Dermis blood vessel endothelial cell (primary cell): ENCODE results near the gene AQP2. TPM values are rescaled to one million over a fixed set of nuclear protein-coding genes. Genes with fewer than 3 reads are reported as not detected.

ENCODE experiments used
- DNase-seq: peaks from one replicate; pipeline ENCODE4 v3.0.0; 2010
- total RNA-seq: library from RNA; depleted of rRNA; stranded (reverse); fragments of >200 nt; gene quantifications from 2 replicates; pipeline ENCODE4 v1.2.3, GENCODE V29; 2014

Gene AQP2
- total RNA-seq = not detected in 2 replicates

DNA sequence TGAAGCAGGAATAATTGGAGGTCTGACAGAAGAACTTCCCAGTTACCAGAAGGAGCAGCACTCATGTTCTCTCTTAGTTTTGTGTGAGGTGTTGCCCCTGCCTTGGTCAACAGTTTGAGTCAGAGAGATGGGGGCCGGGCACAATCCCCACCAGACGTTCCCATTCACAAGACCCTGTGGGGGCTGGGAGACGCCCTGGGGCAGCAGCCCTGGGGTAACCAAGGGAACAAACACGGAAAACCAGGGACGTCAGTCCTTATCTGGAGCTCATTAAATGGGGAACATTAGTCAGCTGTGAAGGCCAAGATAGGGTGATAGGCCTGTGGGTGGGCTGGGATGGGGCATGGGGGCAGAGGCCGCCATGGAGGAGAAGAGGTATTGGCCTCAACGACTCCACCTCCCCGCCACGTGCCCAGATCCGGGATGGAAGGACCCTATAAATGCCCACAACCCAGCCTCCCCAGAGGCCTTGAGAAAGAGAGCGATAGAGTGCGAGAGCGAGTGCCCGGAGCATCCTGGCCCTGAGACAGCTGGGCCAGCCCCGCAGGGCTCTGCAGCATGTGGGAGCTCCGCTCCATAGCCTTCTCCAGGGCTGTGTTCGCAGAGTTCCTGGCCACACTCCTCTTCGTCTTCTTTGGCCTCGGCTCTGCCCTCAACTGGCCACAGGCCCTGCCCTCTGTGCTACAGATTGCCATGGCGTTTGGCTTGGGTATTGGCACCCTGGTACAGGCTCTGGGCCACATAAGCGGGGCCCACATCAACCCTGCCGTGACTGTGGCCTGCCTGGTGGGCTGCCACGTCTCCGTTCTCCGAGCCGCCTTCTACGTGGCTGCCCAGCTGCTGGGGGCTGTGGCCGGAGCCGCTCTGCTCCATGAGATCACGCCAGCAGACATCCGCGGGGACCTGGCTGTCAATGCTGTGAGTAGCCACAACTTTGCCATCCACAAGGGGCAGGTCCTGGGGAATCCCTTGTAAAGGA lies at the start of gene AQP2:
Gene AQP2, plus strand, starts transcription at position 465 of the 979 bp plus-strand sequence. Its CDS starts 94 bp downstream, at position 559.
- DNase-seq = no peak

DNA sequence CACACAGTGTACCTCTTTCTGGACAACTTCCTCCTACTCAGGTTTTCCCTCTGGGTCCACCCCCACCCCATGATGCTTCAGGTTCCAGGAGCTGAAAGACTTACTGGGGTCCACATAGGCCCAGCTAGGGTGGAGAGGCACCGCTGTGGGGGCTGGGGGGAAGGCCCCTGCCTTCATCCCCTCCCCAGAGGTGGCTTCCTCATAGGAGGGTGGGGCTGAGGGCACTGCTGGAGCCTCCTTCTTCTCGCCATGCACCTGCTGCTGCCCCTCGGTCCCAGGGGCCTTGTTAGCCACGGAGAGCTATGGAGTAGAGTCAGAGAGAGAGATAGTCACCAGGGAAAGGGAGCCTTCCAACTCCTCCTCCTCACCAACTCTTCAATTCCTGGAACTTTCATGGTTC lies 49.5 kb upstream of the AQP2 start:
- no peak for DNase-seq

GRCh38 chr12:49901986-49902385 lies 48.6 kb upstream of the AQP2 start:
- no peak for DNase-seq

DNA sequence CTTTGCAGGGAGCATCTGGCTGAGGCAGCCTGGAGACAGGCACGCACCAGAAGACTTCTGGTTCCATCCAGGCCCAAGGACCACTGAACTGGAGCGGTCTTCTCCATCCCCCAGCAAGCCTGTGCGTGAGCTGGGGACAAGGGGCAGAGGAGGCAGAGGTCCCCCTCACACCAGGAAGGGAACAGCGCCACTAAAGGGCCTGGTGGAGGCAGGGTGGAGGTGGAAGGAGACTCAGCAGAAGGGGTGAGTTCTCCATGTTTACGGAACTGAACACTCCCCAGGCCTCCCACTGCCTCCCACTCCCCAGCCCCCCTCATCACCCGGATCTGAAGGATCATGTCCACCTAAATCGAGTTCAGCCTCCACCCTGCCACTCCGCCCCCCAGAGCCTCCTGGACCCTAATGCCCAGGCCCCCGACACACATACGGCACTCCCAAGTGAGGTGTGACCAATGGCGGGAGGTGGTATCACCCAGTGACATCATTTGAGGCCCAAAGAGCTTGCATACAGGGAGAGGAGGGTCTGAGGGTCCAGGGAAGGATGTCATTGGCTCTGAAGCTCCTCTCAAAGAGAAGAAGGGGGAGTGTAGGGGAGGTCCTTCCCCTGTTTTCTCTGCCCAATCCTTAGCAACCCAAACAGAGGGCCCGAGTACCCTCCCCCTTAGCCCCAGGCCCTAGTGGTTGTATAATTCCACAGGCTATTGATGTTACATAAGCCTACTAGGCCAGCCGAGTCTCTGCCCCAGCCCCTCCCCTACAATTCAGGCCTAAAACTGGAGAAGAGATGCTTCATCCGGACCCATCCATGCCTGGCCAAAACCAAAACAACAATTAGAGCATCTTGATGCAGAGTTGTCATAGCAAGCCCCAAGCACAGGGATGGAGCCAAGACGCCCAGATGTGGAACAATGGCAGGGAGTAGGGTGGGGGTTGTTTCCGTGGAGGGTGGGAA lies 47.9 kb upstream of the AQP2 start:
- DNase-seq = no peak

GRCh38 chr12:49903351-49903699 lies 47.2 kb upstream of the AQP2 start:
- no peak for DNase-seq

- DNase-seq = peak; percentile 26
Observed at GRCh38 chr12:49903700-49904423, 46.7 kb upstream of the AQP2 start, which contains the start of gene FAIM2. FAIM2 (minus strand) TSS chr12:49903900; CDS start chr12:49903792, 108 bp downstream.

- no peak for DNase-seq
Observed at GRCh38 chr12:49904601-49905000, 45.9 kb upstream of the AQP2 start.

GRCh38 chr12:49905718-49906314 lies 44.7 kb upstream of the AQP2 start:
- no peak for DNase-seq

DNA sequence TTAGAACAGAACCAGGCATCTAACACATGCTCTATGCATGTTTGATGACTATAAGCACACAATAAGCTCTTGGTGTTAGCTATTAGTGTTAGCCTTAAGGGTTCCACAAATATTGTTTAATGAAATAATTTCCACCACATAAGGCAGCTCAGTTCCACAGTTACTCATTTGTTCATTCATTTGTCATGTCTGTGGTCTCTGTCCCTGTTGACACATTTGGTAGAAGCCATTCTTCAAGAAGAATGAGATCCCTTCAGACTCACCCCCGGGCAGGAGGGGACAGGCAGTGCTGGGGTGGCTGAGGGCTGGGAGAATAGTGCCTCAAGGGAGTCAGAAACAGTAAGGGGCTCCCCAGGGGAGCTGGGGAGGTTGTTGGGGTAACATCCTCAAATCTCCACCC lies 43.2 kb upstream of the AQP2 start:
- no peak for DNase-seq

- DNase-seq = no peak
Observed at GRCh38 chr12:49909356-49909755, 41.2 kb upstream of the AQP2 start.

GRCh38 chr12:49909826-49910225 lies 40.7 kb upstream of the AQP2 start:
- DNase-seq = peak; percentile 58

DNA sequence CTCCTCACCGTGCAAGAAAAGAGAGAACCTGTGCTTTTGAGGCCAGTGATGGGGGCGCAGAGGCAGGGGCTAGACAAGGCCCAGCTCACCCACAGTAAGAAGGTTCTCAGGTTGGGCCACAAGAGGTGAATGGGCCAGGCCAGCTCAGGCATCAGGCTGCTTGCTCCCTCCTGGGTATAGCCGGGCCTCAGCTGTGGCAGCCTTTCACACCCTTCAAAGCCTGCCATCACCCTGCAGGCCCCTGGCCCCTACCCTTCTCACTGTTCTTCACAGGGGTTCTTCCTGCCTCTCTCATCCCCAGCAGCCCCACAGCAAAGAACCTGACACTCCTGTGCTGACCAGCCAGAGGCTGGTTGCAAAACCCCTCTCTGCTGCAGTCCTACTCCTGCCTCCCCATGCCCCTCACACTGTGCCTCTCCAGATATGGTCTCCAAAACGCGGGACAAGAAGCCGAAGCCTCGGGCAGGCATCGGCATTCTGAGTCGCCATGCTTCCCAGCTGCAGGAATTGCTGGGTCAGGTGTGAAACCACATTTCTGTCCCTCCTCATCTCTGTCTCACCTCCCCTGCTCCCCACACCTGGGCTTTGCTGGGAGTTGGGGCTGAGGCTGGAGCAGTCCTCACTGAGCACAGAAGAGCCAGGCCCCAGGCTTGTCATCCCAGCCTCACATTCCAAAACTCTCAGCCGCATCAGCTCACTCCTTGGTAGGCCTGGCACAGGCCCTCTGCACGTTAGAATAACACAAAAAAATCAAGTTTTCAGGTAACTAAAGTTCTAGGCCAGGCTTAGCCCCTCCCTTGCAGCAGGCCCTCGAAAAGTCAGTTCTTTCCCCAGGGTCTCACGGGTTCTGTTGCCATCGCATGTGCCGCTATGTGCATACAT lies 40.0 kb upstream of the AQP2 start:
- no peak for DNase-seq

- no peak for DNase-seq
Observed at GRCh38 chr12:49911213-49911605, 39.3 kb upstream of the AQP2 start.

DNA sequence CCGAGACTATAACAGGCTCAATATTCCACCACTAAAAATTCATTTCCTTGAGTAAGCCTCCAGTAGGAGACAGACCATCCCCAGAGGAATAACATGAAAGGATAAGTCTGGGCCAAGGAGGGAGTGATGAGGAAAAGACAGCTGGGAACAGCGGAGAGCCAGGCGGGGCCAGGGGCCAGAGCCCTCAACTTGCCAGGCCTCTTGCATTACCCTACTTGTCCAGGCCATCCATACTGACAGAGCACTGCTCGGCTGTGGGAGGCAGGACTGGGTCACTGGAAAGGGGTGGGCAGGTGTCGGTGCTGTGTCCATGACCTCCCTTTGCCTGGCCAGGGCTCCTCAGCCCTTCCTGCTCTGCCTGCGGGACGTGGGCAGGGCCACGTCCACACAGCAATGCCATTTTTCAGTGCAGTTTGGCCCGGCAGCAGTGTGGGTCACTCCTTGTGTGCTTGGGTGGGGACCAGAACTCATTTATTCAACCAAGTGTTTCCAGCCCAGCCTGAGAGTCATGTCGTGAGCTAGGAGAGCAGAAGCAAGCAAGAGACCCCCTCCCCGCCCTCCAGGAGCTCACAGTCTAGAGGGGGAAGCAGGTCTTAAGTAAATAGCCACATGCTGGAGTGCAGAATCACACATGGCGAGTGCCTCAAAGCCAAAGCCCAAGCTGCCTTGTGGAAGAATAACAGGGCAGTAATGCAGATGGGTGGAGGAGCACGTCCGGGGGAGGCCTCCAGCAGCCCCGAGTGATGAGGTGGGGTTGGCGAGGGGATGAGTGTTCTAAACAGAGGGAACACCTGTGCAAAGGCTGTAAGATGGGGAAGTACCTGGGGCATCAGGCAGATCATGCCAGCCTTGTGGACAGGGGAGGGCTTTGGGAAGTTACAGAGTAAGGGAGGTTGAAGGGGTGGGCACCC lies 37.9 kb upstream of the AQP2 start:
- no peak for DNase-seq

DNA sequence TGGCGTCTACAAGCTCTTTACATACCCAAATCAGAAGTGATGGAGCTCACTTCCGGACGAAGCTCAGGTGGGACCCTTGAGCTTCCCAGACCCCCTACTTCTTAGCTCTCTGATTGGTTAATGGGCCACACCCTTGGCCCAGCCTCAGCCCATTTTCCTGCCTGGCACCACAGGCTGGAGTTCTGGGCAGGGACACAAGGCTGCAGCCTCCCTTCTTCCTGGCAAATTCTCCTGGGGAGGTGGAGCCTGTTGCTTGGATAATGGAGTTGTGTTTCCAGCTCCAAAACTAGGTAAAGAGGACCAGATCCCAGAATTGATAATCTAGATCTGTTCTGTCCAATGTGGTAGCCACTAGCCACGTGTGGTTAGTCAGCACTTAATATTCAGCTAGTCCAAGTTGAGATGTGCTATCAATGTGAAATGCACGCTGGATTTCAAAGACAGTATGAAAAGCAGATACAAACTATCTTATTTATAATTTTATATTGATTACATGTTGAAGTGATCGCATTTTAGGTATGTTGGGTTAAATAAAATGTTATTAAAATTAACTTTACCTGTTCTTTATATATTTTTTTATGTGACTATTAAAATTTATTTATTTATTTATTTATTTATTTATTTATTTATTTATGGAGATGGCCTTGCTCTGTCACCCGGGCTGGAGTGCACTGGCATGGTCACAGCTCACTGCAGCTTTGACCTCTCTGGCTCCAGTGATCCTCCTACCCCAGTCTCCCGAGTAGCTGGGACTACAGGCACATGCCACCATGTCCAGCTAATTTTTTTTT lies 34.2 kb upstream of the AQP2 start:
- DNase-seq = no peak

DNA sequence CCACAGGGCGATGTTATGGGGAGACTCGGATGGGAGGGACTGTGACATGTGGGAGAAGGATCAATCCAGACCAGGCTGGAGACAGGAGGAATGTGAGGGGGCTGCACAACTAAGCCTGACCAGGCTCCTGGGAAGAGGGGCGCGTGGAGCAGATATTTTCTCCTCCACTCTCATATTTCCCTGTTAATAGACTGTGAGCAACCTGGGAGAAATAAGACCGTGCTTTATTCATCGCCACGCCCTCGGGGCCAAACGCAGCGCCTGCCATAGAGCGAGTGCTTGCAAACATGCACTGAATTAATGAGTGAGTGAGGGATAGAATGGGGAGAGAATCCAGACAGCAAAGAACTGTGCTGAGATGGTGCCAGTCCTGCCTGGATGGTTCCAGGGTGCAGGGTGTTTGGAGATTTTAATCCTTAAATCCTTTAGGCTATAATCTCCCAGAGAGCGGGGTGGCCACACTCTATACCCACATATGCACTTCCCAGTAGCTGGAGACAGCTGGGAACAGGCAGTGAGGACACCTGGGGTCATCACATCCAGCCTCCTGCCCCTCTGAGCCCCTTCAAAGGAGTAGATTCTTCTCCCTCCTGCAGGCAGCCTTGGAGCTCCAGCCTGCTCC lies 33.3 kb upstream of the AQP2 start:
- DNase-seq = no peak

- DNase-seq = no peak
Observed at GRCh38 chr12:49917788-49918173, 32.8 kb upstream of the AQP2 start.

GRCh38 chr12:49920241-49920914 lies 30.2 kb upstream of the AQP2 start:
- peak; percentile 59 for DNase-seq
